HG03565 (cell line): Measurements from ENCODE around the gene DDX10.

Source experiments
- ATAC-seq: cut with Tn5 transposase; IDR thresholded peaks from one replicate; pipeline ENCODE4 v1.9.1; 2021; ENCODE audit warnings: mild to moderate bottlenecking, moderate library complexity; ENCODE audit not compliant: unreplicated experiment

Gene DDX10

DNA sequence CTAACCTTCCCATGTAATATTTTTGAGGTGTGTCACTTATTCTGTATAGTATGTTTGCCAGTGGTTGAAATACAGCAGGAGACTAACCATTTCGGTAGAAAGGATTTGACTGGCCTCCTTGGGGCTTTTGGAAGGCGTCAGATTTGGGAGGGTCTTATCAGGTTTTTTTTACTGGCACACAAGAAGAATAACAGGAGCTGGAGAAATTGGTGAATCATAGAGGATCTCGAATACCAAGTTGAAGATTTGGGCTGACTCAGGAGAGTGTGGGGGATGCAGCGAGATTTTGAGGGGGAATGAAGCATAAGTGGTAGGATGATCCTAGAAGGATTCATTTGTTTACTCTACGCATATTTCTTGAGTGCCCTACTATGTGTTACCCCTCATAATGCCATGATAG is 200.5 kb downstream of the DDX10 start:
- ATAC-seq = no peak

DNA sequence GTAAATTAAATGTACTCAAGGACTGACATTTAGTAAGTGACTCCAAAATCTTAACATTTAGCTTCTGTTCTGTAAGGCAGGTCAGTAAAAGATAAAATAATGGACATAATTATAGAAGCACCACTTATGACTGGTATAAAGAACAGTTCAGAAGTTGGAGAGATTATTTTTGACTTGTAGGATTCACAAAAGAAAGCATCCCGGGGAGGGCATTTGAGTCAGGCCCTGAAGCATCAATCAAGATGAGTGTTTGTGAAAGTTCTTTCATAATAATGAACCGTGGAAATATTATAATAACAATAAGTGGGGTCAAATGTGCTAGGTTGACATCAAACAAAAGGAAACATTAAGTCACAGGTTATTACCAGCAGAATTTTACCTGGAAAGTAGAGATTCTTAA is 201.9 kb downstream of the DDX10 start:
- no peak for ATAC-seq

DNA sequence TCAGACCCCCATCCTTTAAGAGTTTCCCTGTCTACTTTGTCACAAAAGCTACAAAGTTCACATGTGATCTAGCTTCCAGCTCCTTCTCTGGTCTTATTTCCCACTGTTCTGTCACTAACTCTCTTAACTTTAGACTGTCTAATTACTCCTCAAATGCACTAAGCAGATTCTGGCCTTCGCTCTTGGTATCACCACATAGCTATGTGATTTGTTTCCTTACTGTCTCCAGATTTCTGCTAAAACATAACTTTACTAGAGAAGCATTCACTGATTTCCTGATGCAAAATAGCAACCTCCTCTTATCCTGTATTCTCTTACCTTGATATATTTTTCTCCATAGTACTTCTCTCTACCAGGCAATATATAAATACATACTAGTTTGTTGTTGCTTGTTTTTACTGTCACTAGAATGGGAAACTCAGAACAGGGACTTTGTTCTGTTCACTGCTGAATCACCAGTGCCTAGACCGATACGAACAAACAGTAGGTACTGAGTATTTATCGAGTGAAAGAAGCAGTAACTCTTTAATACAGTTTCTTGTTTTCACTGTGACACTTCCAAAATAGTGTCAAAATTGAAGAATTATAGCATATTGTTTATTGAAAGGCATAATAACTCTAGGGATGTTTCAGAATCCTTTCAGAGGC is 205.6 kb downstream of the DDX10 start:
- no peak for ATAC-seq

DNA sequence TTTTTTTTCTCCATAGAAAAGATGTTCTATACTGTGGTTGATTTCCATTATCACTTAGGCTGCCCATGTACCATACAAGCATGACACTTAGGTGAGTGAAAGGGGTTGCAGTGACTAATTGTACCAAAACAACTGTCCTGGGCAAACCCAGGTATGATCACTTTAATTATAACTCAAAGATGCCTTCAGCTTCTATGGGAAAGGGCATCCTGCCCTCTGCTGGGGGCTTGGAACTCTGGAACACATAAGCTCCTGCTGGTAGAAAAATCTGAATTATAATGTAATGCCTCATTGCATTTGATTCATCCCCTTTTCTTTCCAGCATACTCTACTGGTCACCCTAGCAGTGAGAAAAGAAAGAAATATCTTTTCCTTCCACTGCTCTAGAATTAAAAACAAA is 206.3 kb downstream of the DDX10 start:
- no peak for ATAC-seq

DNA sequence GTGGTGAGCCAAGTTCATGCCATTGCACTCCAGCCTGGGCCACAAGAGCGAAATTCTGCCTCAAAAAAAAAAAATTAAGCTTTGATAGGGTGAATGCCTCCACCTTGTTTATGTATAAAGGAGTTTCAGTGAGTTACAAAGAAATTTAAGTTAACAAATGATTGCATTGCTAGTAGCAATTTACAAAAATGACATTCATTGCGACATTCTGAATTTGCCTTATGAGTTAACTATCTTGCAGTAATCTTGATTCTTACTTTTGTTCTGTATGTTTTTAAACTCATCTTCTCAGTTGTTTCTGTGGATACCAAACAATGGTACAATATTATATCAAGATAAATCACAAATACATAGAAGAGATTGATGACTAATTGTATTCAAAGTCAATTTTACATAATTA is 207.0 kb downstream of the DDX10 start:
- no peak for ATAC-seq

DNA sequence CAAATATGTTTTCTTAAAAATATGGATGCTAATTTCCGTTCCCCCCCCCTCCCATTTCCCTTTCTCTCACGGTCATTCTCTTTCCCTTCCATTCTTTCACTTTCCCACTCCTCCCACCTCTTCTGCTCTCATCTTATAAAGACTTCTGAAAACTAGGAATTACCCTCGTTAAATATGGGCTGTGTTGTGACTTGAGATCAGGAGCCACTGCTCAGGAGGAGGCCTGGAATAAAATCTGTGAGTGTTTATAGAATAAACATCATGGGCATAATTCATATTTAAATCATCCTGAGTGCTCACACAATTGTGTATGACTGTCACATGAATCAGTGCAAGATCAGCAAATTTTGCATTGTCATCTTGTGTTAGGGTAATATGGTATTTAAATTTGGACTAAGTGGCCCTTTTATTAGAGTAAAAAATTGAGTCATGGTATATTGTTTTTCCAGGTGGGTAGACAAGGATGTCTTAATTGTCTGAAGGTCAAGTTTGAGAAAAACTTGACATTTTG is 208.0 kb downstream of the DDX10 start:
- no peak for ATAC-seq

DNA sequence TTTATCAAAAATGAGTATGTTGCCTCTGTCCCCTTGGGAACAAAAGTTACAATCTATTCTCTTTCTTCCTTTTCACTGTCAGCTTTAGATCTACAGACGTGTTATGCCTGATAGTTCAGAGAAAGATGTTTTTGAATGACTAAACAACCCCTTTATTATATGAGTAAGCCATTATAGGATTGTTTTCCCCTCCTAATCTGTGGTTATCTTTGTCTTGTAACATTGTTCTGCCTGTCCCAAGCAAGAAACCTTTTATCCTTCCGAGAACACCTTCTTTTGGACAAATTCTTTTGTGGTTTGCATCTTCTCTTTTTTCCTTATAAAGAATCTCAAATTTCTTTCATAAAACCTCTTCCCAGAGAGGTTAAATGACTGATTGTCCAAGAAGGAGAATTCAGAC is 208.4 kb downstream of the DDX10 start:
- no peak for ATAC-seq

DNA sequence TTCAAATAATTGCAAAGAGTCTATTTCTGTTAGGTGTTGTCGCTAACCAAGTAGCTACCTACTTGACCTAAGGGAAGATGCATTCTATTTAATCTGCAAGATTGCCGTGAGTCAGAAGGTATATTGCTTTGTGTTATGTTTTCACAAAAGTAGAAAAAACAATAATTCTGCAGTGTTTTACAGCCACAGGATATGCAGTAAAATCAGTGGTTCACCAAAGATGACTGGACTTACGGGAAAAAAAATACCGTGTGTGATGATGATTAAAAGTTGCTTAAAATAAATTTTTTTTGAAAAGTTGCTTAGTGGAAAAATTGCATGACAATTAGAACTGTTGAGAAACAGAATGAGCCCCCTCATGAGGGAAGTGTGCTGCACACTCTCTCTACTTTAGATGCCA is 209.1 kb downstream of the DDX10 start:
- no peak for ATAC-seq

DNA sequence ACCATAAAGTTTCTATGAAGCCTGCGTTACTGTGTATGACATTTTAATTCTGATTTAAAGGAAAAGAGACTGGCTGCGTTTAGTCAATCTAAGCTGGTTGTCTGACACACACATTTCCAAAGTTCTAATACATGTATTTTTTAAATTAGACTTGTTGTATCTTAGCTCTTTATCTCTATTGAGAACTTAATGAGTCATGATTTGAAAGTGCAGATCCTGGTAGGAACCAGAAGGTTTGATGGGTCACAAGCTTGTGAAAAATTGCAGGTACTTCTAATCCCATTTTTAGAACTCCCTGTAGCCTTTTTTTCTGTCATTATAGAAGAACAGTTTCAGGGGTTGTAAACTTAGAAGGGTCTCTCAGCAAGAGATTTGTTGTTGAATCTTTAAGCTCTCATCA is 210.3 kb downstream of the DDX10 start:
- no peak for ATAC-seq

DNA sequence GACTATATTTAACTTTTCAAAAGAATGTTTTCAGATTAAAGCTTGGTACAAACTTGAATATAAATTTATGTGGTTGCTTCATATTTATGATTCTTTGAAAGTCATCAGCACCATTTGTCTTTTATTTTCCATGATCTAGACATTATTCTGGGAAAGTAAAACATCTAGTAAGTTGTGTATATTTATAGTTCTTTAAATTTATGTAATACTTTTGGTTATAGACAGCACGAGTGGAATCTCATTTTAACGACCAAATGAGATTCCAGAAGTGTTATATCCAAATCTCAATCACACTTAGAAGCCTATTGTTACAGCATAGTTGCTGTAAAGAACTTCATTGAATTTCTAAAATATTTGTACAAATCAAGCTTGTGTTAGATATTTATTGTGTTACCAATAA is 212.3 kb downstream of the DDX10 start:
- no peak for ATAC-seq

DNA sequence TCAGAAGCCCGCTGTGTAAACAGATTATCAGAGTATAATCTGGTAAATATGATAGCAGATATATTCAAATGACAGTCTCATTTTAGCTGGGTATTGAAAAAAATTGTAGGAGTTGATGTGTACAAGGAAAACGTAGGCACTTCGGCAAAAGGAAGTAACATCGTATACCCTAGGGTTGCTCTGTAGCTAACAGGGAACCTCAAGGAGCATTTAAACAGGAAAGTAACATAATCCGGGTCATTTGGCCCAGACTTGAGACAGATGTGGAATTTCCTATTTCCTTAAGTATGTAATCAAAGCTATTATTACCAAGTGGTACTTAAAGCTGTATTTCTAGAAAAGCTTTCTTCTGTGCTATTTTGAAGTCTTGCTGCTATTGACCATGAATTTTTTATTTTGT is 215.6 kb downstream of the DDX10 start:
- ATAC-seq = no peak

DNA sequence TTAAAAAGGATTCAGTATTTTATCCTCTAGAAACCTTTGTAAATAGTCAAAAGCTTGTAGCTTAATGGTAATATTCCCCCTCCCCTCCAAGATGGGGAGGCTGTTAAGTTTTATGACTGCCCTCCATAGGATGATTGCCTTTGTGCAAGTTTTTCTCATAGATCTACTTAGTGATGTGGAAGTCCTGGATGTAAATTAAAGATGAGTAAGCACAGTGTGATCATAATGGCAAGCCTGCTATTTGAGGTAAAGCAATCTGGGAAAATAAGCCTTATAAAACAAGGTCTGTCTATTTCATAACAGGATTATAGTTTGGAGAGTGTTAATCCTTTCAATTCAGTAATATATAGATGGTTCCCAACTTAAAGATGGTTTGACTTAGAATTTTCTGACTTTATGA is 216.3 kb downstream of the DDX10 start:
- ATAC-seq = no peak

DNA sequence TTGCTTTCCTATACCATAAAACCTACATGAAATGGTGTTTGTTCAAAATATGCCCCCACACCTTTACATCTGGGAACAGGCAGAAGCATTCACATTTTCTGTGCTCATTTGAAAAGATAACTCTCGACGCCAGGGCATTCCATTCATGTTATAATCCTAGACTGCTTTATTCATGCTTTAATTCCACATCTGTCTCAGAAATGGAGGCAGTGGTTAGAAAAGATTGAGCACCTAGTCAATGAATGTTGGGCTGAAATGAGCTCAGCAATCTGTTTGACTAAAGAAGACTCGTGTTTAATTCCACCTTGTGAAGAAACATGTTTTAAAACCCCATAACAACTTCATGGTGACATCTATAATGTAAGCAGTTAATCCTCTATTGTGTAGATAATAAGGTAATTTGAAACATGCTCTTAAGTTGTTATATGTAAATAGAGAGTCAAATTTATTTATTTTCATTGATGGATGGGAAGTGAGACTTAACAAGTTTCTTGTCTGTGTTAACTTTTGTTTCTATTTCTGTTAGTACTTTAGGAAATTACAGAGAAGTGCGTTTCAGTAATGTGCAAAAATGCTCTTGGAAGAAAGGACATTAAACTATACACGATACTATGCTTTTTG is 217.5 kb downstream of the DDX10 start:
- no peak for ATAC-seq

DNA sequence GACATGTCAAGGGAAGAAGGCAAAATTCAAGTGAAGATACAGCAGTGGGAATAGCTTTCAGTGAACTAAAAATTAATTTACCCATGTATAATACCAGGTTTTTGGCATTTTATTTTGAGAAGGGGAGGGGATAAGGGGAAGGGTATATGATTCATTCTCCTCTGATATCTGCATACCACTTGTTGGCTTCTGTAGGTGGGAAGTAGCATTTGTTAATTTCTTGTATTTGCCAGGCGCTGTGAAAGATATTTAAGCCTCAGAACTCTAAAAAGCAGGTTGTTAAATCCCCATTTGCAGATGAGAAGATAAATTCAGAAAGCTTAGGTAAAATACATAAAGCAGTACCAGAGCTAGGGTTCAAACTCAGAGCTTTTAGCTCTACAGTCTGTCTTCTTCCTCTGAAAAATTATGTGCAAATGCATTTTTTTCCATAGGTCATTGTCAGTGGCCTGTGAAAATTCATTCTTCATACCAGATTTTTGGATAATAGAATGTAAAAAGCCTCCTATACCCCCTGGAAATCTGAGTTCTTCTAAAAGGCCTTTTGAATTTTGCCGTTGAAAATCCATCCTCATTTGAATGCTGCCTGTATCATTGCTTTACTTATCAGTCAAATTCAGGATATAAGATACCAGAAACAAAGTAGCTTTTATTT is 221.3 kb downstream of the DDX10 start:
- no peak for ATAC-seq

DNA sequence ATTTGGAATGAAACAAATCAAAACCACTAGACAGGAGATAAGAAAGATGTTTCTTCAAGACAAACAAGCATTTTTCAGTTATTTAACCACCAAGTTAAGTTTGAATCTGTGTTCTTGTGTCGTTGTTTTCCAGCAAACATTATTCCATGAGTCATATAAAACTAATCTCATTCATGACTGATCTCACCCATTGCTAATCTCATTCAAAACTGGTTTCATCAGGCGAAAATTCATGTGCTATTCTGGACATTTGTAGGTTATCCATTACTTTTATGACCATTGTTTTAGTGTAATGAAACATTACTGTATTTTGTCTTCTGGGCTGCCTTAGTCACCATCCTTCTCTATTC is 221.8 kb downstream of the DDX10 start:
- ATAC-seq = no peak

DNA sequence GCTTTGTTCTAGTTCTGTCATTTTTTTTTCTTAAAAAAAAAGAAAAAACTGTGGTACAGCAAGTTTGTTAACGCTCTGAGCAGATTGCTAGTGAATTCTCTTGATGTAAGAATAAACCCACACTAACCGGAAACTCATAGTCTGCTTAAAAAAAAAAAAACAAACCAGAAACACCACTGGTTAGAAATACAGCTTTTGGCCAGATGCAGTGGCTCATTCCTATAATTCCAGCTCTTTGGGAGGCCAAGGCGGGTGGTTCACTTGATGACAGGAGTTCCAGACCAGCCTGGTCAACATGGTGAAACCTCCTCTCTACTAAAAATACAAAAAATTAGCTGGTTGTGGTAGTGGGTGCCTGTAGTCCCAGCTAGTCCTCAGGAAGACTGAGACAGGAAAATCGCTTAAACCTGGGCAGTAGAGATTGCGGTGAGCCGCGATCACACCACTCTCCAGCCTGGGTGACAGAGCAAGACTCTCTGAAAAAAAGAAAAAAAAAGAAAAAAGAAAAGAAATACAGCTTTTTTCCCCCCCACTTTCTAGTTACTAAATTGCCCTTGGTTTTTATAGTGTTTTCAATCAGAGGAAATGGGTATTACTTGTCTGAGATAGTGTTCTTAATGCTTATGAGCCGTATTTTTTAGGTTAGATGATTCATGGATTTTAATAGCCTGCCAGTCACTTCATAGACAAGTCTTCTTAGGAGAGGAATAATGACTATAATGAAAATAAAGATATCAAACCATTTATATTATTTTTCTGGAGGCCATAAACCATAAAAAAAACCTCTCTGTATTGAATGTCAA is 222.8 kb downstream of the DDX10 start:
- no peak for ATAC-seq

DNA sequence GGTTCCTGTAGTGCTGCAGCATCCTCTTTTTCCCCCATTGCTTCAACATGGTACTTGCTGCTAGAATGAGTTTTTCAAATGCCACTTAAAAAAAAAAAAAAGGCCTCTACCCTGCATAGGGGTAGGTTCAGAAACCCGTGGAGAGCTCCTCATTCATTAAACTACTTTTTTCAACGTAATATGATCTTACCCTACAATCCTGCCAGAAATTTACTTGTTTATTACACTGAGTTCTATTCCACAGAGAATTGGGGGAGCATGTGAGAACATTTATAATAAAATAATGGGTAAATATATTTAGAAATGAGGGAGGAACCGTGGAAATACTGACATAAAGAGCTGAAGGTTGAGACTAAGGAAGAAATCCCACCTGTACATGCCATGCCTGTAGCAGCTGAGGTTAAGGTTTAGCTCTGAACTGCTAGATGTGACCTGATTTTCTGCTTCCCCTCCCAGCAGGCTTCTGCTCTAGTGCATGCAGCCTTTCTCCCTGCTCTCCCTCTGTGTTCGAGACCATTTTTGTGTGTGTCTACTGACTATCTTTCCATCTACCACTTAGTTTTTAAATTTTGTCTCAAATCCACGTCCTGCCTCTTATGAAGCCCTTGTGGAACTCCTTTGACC is 225.7 kb downstream of the DDX10 start:
- no peak for ATAC-seq

DNA sequence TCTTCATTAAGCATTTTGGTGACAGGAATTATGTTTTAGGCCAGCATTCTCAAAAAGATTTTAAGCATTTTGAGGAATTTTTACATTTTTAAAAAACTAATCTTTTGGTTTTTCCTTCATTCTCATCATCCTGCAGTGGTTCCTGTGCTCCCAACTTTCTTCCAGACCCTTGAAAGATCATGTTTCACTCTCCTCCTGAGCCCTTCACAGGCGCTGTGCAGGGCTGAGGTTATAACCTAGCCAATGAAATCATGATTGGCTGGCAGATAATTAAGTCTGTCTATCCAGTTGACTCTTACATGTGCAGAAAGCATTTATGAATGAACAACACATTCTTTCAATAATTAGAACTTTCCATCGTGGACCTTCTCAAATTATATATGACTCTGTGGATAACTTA is 226.3 kb downstream of the DDX10 start:
- ATAC-seq = no peak

DNA sequence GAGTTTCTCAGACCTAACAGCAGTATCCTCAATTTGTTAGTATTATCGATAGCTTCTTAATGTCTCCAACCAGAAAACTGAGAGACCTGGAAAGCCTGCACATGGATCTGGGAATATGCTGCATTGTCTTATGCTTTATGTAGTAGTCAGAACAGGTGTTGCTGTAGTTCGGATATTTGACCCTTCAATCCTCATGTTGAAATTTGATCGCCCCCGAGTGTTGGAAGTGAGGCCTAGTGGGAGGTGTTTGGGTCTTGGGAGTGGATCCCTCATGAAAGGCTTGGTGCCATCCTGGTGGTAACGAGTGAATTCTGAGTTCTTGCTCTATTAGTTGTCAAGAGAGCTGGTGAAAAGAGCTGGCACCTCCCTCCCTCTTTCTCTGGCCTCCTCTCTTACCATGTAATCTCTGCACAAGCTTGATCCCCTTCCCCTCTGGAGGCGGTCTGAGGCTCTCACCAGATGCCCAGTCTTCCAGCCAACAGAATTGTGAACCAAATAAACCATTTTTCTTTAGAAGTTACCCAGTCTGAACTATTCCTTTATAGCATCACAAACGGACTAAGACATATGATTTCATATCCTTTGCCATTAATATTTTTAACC is 227.1 kb downstream of the DDX10 start:
- no peak for ATAC-seq

DNA sequence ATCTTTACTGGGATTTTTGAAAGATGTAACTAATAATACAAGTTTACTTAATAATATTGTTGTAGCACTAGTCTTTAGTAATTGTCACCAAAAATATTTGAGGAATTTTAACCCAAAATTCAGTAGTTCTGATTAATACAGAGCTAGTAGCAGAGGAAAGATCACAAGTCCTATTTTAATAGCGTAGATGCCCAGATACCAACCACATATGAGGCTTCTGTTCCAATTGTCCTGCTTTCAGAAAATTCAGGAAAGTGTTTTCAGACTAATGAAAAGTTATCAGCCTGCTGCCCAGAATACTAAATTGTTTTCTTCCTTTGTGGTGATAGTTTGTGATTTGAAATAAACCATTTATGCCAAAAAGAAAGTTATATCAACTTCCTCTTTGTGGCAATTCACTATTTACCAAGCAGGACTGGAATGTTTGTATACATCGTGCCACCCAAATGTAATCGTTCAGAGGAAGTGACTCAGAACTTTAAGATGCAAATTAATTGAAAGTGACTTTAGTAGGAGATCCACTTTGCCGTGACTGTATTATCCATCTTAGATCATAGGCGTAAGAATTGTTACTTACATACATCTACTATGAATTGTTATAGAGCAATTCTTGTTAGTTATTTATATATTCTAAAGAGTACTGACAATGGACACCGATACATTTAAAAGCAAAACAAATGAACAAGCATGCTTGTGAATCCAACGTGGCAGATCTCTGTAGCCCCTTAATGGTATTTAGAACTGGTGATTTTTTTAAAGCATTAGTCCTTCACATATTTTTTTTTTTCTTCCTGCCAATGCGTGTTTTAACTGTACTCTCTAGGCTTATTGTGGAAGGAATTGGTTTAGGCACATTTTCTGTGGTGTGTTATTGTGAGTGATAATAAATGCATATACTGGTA is 231.0 kb downstream of the DDX10 start:
- ATAC-seq = peak; percentile 72
